Measurements from ENCODE around the gene NCKAP1.

DNA sequence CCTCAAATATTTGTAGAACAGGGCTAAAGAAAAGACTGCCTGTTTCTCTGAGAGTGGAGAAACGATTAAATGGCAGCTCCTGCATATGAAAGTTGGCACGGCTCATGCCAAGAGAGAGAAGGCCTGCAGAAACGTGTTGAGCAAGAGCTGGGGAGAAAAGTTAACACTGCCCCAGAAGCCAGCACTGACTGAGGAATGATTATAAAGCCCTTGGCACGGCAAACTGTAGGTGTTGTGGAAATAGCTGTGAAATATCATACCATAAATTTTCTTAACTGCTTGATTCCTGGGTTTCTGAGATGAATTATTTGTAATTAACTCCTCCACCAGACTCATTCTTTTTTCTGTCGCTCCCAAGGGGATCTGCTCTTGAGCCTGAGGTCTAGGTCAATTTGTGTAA lies 176.2 kb downstream of the NCKAP1 start:
- TF ChIP-seq, protein P1, sequence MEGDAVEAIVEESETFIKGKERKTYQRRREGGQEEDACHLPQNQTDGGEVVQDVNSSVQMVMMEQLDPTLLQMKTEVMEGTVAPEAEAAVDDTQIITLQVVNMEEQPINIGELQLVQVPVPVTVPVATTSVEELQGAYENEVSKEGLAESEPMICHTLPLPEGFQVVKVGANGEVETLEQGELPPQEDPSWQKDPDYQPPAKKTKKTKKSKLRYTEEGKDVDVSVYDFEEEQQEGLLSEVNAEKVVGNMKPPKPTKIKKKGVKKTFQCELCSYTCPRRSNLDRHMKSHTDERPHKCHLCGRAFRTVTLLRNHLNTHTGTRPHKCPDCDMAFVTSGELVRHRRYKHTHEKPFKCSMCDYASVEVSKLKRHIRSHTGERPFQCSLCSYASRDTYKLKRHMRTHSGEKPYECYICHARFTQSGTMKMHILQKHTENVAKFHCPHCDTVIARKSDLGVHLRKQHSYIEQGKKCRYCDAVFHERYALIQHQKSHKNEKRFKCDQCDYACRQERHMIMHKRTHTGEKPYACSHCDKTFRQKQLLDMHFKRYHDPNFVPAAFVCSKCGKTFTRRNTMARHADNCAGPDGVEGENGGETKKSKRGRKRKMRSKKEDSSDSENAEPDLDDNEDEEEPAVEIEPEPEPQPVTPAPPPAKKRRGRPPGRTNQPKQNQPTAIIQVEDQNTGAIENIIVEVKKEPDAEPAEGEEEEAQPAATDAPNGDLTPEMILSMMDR (IDR thresholded peaks at IDR 0.05): no peak
- TF ChIP-seq POLR2A (IDR thresholded peaks at IDR 0.05) (no peak), POLR2AphosphoS5 (IDR thresholded peaks at IDR 0.05) (no peak), EP300 (IDR thresholded peaks at IDR 0.05; ENCODE audit: low read depth) (no peak)

Measured in transverse colon (tissue), 4 donors.